GM12801 (cell line): Measurements from ENCODE around the gene KRTAP10-8.

Experiments
- TF ChIP-seq, protein P1 (sequence below): IDR thresholded peaks from one replicate; pipeline ENCODE4 v1.5.1; 2011; ENCODE audit warnings: control low read depth; ENCODE audit not compliant: insufficient read length; ENCODE audit errors: extremely low read depth

Gene KRTAP10-8

GRCh38 chr21:44582055-44582454, 29.8 kb upstream of the KRTAP10-8 start:
- TF ChIP-seq, protein P1, sequence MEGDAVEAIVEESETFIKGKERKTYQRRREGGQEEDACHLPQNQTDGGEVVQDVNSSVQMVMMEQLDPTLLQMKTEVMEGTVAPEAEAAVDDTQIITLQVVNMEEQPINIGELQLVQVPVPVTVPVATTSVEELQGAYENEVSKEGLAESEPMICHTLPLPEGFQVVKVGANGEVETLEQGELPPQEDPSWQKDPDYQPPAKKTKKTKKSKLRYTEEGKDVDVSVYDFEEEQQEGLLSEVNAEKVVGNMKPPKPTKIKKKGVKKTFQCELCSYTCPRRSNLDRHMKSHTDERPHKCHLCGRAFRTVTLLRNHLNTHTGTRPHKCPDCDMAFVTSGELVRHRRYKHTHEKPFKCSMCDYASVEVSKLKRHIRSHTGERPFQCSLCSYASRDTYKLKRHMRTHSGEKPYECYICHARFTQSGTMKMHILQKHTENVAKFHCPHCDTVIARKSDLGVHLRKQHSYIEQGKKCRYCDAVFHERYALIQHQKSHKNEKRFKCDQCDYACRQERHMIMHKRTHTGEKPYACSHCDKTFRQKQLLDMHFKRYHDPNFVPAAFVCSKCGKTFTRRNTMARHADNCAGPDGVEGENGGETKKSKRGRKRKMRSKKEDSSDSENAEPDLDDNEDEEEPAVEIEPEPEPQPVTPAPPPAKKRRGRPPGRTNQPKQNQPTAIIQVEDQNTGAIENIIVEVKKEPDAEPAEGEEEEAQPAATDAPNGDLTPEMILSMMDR: no peak

DNA sequence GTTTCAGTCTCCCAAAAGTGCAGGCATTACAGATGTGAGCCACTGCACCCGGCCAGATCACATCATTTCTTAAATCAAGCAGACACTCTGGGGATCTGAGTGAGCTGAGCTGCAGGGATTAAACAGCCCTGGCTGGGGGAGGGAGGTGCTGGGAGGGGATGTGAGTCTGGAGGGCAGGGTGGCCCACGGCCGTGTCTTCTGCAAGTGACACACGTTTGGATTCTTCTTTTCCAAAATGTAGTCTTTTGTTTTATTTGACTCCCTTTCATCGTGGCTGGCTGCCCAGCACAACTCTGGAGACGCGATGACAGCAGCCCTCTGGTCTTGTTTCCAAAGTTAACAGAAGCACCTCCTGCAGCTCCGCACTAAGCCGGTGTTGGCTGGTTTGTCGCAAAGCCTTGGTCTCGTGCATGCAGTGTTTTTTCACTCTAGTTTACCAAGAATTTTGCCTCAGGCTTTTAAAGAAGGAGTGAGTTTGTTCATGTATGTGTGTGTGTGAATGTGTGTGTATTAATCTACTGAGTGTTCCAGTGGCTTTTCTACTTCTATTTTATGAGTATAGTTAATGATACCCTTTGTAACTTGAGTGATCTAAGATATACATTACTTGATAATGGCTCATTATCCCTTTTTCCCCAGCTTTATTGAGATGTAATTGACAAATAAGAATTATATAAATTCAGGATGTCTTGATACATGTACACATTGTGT, 28.6 kb upstream of the KRTAP10-8 start:
- TF ChIP-seq, protein P1: no peak

DNA sequence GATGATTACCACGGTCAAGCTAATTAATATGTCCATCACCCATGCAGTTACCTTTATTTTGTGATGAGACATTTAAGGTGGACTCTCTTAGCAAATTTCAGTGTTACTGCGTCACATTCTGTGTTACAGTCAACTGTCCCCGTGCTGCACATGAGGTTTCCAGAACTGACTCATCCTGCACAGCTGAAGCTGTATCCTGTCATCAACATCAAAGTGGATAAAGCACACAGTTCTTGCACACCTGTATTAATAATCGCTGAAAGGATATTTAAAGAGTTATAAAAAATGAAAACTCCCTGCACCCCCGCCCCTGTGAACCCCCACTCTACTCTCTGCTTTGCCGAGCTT, 28.1 kb upstream of the KRTAP10-8 start:
- TF ChIP-seq, protein P1: no peak

- TF ChIP-seq, protein P1: no peak
Measured at GRCh38 chr21:44585892-44586291, 26.0 kb upstream of the KRTAP10-8 start.

- TF ChIP-seq, protein P1: no peak
Measured at GRCh38 chr21:44589094-44589493, 22.8 kb upstream of the KRTAP10-8 start.

- TF ChIP-seq, protein P1: no peak
Measured at GRCh38 chr21:44589586-44590305, 22.1 kb upstream of the KRTAP10-8 start.

GRCh38 chr21:44590311-44590721, 21.6 kb upstream of the KRTAP10-8 start:
- TF ChIP-seq, protein P1: no peak
